ENCODE data around the gene NRDE2. TPM values are rescaled to one million over a fixed set of nuclear protein-coding genes. Genes with fewer than 3 reads are reported as not detected.

NRDE2 gene
- total and polyA plus RNA-seq, 4 donors, result 5.6 to 20.0 (median 13.7) TPM

DNA sequence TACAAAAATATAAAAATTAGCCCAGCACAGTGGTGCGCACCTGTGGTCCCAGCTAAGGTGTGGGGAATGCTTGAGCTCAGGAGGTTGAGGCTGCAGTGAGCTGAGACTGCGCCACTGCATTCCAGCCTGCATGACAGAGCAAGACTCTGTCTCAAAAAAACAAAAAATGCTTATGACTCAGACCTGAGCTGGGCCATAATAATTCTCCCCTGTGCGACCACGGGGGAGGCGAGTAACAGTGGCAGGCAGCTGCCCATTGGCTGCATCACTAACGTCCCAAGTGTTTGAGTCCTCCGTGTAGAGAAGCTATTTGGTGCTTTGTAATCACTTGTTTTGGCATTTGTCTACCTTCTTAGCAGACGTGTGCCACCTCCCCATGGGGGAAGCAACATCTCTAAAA is 50.5 kb downstream of the NRDE2 start:
- Histone ChIP-seq H3K27me3 (ENCODE audit: control insufficient read depth in 4 of 4, insufficient read depth in 4 of 4, low read length in 3 of 4) (no peaks in the 10 kb centered on the region), H3K36me3 (ENCODE audit: control insufficient read depth in 4 of 4, insufficient read depth in 3 of 4, low read depth in 1 of 4, low read length in 3 of 4) (peaks cover 4 to 31% (median 16%) of the 10 kb centered on the region in 4 donors), H3K4me3 (ENCODE audit: low read depth in 1 of 3, low read length in 3 of 3) (no peak overlapping the region), H3K9me3 (ENCODE audit: control insufficient read depth in 4 of 4, low read length in 3 of 4) (no peaks in the 10 kb centered on the region), H3K4me1 (ENCODE audit: control insufficient read depth in 4 of 4, insufficient read depth in 4 of 4, low read length in 3 of 4) (peaks cover 0 to 8% (median 4%) of the 10 kb centered on the region in 4 donors), H3K27ac (ENCODE audit: low read depth in 1 of 2, low read length in 2 of 2) (no peak overlapping the region), H3K9ac (ENCODE audit: low read depth in 1 of 2, low read length in 2 of 2) (no peak overlapping the region)
- 93% methylated on average over 8 of the region's 8 CpGs for WGBS
- TF ChIP-seq HNF4G (IDR thresholded peaks at IDR 0.05), result no peak
- TF ChIP-seq, protein P1, sequence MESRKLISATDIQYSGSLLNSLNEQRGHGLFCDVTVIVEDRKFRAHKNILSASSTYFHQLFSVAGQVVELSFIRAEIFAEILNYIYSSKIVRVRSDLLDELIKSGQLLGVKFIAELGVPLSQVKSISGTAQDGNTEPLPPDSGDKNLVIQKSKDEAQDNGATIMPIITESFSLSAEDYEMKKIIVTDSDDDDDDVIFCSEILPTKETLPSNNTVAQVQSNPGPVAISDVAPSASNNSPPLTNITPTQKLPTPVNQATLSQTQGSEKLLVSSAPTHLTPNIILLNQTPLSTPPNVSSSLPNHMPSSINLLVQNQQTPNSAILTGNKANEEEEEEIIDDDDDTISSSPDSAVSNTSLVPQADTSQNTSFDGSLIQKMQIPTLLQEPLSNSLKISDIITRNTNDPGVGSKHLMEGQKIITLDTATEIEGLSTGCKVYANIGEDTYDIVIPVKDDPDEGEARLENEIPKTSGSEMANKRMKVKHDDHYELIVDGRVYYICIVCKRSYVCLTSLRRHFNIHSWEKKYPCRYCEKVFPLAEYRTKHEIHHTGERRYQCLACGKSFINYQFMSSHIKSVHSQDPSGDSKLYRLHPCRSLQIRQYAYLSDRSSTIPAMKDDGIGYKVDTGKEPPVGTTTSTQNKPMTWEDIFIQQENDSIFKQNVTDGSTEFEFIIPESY (IDR thresholded peaks at IDR 0.05), result no peak
- TF ChIP-seq SP1 (IDR thresholded peaks at IDR 0.05), result no peak
- no peak for DNase-seq (ENCODE audit: low spot score)

DNA sequence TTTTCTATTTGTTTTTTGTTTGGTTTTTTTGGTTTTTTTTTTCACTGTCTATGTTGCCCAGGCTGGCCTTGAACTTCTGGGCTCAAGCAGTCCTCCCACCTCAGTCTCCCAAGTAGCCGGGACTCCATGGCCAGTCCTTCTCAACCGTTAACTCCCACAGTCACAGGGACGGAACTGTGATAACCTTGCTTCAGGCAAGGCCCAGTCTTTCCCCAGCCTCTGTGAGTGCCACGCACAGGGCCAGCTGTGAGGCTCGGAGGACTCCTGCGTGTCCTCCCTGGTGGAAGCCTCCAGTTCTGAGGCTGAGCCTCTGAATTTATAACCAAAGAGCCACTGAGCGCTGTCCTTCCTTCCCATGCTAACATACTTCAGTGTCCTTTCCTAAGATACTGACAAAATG is 51.6 kb downstream of the NRDE2 start:
- no peak for DNase-seq (ENCODE audit: low spot score)
- Histone ChIP-seq H3K9ac (ENCODE audit: low read depth in 1 of 2, low read length in 2 of 2) (no peak overlapping the region), H3K27me3 (ENCODE audit: control insufficient read depth in 4 of 4, insufficient read depth in 4 of 4, low read length in 3 of 4) (no peaks in the 10 kb centered on the region)

More for the DNA sequence above, 51.6 kb downstream of the NRDE2 start:
- H3K36me3 ChIP-seq (ENCODE audit: control insufficient read depth in 4 of 4, insufficient read depth in 3 of 4, low read depth in 1 of 4, low read length in 3 of 4), result peaks cover 4 to 27% (median 12%) of the 10 kb centered on the region in 4 donors
- WGBS, result 97% methylated on average over 7 of the region's 7 CpGs
- H3K4me3 ChIP-seq (ENCODE audit: low read depth in 1 of 3, low read length in 3 of 3), result no peak overlapping the region
- TF ChIP-seq, protein P2, sequence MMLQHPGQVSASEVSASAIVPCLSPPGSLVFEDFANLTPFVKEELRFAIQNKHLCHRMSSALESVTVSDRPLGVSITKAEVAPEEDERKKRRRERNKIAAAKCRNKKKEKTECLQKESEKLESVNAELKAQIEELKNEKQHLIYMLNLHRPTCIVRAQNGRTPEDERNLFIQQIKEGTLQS (IDR thresholded peaks at IDR 0.05), result no peak
- no peak for TF ChIP-seq HNF4G (IDR thresholded peaks at IDR 0.05)
- no peak for TF ChIP-seq FOXA2 (IDR thresholded peaks at IDR 0.05)
- no peak for TF ChIP-seq SP1 (IDR thresholded peaks at IDR 0.05)
- TF ChIP-seq FOXA1 (IDR thresholded peaks at IDR 0.05), result no peak
- TF ChIP-seq RAD21 (IDR thresholded peaks at IDR 0.05), result no peak
- TF ChIP-seq, protein P3, sequence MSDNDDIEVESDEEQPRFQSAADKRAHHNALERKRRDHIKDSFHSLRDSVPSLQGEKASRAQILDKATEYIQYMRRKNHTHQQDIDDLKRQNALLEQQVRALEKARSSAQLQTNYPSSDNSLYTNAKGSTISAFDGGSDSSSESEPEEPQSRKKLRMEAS (IDR thresholded peaks at IDR 0.05), result no peak
- no peak for TF ChIP-seq HNF4A (conservative IDR thresholded peaks at IDR 0.05)
- TF ChIP-seq, protein P4, sequence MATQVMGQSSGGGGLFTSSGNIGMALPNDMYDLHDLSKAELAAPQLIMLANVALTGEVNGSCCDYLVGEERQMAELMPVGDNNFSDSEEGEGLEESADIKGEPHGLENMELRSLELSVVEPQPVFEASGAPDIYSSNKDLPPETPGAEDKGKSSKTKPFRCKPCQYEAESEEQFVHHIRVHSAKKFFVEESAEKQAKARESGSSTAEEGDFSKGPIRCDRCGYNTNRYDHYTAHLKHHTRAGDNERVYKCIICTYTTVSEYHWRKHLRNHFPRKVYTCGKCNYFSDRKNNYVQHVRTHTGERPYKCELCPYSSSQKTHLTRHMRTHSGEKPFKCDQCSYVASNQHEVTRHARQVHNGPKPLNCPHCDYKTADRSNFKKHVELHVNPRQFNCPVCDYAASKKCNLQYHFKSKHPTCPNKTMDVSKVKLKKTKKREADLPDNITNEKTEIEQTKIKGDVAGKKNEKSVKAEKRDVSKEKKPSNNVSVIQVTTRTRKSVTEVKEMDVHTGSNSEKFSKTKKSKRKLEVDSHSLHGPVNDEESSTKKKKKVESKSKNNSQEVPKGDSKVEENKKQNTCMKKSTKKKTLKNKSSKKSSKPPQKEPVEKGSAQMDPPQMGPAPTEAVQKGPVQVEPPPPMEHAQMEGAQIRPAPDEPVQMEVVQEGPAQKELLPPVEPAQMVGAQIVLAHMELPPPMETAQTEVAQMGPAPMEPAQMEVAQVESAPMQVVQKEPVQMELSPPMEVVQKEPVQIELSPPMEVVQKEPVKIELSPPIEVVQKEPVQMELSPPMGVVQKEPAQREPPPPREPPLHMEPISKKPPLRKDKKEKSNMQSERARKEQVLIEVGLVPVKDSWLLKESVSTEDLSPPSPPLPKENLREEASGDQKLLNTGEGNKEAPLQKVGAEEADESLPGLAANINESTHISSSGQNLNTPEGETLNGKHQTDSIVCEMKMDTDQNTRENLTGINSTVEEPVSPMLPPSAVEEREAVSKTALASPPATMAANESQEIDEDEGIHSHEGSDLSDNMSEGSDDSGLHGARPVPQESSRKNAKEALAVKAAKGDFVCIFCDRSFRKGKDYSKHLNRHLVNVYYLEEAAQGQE (IDR thresholded peaks at IDR 0.05), result no peak
- TF ChIP-seq RXRA (IDR thresholded peaks at IDR 0.05), result no peak
- TF ChIP-seq GABPA (IDR thresholded peaks at IDR 0.05 in 1 of 2, conservative IDR thresholded peaks at IDR 0.05 in 1 of 2), result no peak
- no peak for TF ChIP-seq TAF1 (conservative IDR thresholded peaks at IDR 0.05)
- no peak for TF ChIP-seq JUND (IDR thresholded peaks at IDR 0.05)
- no peak for TF ChIP-seq EGR1 (IDR thresholded peaks at IDR 0.05; ENCODE audit: low read depth in 2 of 2)
- TF ChIP-seq, protein P5, sequence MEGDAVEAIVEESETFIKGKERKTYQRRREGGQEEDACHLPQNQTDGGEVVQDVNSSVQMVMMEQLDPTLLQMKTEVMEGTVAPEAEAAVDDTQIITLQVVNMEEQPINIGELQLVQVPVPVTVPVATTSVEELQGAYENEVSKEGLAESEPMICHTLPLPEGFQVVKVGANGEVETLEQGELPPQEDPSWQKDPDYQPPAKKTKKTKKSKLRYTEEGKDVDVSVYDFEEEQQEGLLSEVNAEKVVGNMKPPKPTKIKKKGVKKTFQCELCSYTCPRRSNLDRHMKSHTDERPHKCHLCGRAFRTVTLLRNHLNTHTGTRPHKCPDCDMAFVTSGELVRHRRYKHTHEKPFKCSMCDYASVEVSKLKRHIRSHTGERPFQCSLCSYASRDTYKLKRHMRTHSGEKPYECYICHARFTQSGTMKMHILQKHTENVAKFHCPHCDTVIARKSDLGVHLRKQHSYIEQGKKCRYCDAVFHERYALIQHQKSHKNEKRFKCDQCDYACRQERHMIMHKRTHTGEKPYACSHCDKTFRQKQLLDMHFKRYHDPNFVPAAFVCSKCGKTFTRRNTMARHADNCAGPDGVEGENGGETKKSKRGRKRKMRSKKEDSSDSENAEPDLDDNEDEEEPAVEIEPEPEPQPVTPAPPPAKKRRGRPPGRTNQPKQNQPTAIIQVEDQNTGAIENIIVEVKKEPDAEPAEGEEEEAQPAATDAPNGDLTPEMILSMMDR (IDR thresholded peaks at IDR 0.05; ENCODE audit: low read depth, low read length, missing input control), result no peak
- no peak for TF ChIP-seq YY1 (IDR thresholded peaks at IDR 0.05)
- H3K4me1 ChIP-seq (ENCODE audit: control insufficient read depth in 4 of 4, insufficient read depth in 4 of 4, low read length in 3 of 4), result peaks cover 0 to 8% (median 4%) of the 10 kb centered on the region in 4 donors
- H3K27ac ChIP-seq (ENCODE audit: low read depth in 1 of 2, low read length in 2 of 2), result peak overlapping the region in 1 of 2 donors; percentile 81
- H3K9me3 ChIP-seq (ENCODE audit: control insufficient read depth in 4 of 4, low read length in 3 of 4), result no peaks in the 10 kb centered on the region
